Vagina (tissue), 2 donors: ENCODE results near the gene RIGI. TPM values are rescaled to one million over a fixed set of nuclear protein-coding genes. Genes with fewer than 3 reads are reported as not detected.
"Not testable (repeated sequence)": the region's sequence is repeated elsewhere in the genome, so short reads cannot be mapped to it uniquely, and the experiment has no call there.

Source experiments
- DNase-seq, 2 donors: peaks; one replicate each; pipeline ENCODE4 v3.0.0-alpha.2; 2017; ENCODE audit errors: extremely low spot score in 2 of 2
- H3K27ac ChIP-seq: fragments of 200-600 bp; sonication (generic); one replicate; pipeline ENCODE4 v1.5.1; 2019
- H3K27me3 ChIP-seq: fragments of 200-600 bp; sonication (generic); one replicate; pipeline ENCODE4 v1.5.1; 2019
- H3K36me3 ChIP-seq, 2 donors: fragments of 200-600 bp; sonication (generic); one replicate each; pipeline ENCODE4 v1.5.1; 2017 to 2019
- H3K4me1 ChIP-seq: fragments of 200-600 bp; sonication (generic); one replicate; pipeline ENCODE4 v1.5.1; 2019
- H3K4me3 ChIP-seq, 2 donors: fragments of 200-600 bp; sonication (generic); 1 replicate in 1 of 2; 2 replicates in 1 of 2; pipeline ENCODE4 v1.5.1; 2016 to 2019
- H3K9me3 ChIP-seq: fragments of 200-600 bp; sonication (generic); one replicate; pipeline ENCODE4 v1.5.1; 2019
- POLR2A ChIP-seq, 2 donors: fragments of 450-650 bp; IDR thresholded peaks; one replicate each; pipeline ENCODE4 v1.6.1; 2017; ENCODE audit warnings: antibody characterized with exemption in 2 of 2, mild to moderate bottlenecking in 2 of 2, moderate library complexity in 2 of 2
- POLR2AphosphoS5 ChIP-seq, 2 donors: sonication (generic); formaldehyde crosslinking; IDR thresholded peaks; one replicate each; pipeline ENCODE4 v1.9.0; 2017; ENCODE audit warnings: antibody characterized with exemption in 2 of 2, mild to moderate bottlenecking in 2 of 2, low read depth in 1 of 2; ENCODE audit not compliant: insufficient read depth in 1 of 2
- intact Hi-C: fragments of 100-400 bp; cut with DNase I; formaldehyde crosslinking; loops from one replicate; pipeline ENCODE4 v1.15.1; 2023
- total RNA-seq: library from RNA; depleted of rRNA; stranded (reverse); fragments of >200 nt; gene quantifications from one replicate; pipeline ENCODE4 v1.2.3, GENCODE V29; 2016
- TF ChIP-seq, protein P1 (sequence below), 3 experiments: fragments of 450-650 bp in 2 of 3; fragments of 200-600 bp in 1 of 3; sonication (generic) in 1 of 3; IDR thresholded peaks; one replicate each; pipeline ENCODE4 v1.5.1; 2017 to 2019; ENCODE audit warnings: antibody characterized with exemption in 3 of 3, mild to moderate bottlenecking in 2 of 3, moderate library complexity in 2 of 3

RIGI gene
- total RNA-seq, 1 donor from 2014 or later: 11.3 TPM

DNA sequence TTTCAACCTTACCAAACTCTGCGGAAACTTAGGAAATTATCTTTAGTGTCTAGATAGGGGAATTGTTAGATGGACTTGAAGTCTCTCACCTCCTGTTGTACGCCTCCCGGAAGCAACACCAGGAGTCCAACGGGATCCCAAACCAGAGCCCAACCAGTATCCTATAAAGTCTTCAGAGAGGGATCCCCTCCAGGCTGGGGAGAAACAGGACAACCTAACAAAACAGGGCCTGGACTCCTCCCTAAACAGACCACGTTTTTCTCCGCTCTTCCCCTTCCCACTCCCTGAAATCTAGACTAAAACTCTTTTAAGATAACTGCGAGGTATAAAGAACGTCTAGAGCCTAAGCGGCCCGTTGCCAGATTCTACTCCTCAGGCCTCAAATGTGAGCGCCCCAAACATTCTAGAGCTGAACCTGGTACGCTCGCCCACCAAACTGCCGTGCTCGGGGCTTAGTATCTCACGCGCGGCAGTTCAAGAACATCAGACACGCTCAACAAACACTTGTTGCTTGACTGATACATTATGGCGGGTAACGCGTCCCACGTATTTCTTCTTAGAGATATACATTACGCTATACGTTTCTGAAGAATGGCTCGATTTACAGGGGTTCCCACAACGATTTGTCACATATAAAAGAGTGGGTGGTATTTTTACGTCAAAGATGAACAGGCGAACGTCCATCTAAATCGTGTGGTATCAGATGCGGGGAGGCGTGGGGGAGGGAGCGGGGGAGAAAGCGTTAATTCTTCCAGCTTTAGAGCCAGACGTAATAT is 25.5 kb upstream of the RIGI start:
- intact Hi-C loops: no loop called here

GRCh38 chr9:32550562-32551275 is 24.7 kb upstream of the RIGI start:
- peak overlapping the region; percentile 69 to 91 for H3K4me3 ChIP-seq
- peaks cover 45% of the 10 kb centered on the region for H3K4me1 ChIP-seq
- peak overlapping the region; percentile 93 for H3K27ac ChIP-seq
- peak; percentile 87 to 93 for TF ChIP-seq POLR2AphosphoS5 (IDR thresholded peaks at IDR 0.05; ENCODE audit: insufficient read depth in 1 of 2, low read depth in 1 of 2)
- TF ChIP-seq, protein P1, sequence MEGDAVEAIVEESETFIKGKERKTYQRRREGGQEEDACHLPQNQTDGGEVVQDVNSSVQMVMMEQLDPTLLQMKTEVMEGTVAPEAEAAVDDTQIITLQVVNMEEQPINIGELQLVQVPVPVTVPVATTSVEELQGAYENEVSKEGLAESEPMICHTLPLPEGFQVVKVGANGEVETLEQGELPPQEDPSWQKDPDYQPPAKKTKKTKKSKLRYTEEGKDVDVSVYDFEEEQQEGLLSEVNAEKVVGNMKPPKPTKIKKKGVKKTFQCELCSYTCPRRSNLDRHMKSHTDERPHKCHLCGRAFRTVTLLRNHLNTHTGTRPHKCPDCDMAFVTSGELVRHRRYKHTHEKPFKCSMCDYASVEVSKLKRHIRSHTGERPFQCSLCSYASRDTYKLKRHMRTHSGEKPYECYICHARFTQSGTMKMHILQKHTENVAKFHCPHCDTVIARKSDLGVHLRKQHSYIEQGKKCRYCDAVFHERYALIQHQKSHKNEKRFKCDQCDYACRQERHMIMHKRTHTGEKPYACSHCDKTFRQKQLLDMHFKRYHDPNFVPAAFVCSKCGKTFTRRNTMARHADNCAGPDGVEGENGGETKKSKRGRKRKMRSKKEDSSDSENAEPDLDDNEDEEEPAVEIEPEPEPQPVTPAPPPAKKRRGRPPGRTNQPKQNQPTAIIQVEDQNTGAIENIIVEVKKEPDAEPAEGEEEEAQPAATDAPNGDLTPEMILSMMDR (IDR thresholded peaks at IDR 0.05): no peak
- peak in 1 of 2 donors; percentile 49 for TF ChIP-seq POLR2A (IDR thresholded peaks at IDR 0.05)
- no peaks in the 10 kb centered on the region for H3K9me3 ChIP-seq
- peak in 1 of 2 donors; percentile 94 for DNase-seq
- H3K27me3 ChIP-seq: no peaks in the 10 kb centered on the region
- no peaks in the 10 kb centered on the region for H3K36me3 ChIP-seq
- intact Hi-C loops: no loop called here

More for the DNA sequence above, 25.5 kb upstream of the RIGI start:
- Histone ChIP-seq H3K4me1 (peaks cover 38% of the 10 kb centered on the region), H3K27ac (peak overlapping the region; percentile 93), H3K27me3 (no peaks in the 10 kb centered on the region), H3K36me3 (no peaks in the 10 kb centered on the region), H3K4me3 (peak overlapping the region; percentile 69 to 91), H3K9me3 (no peaks in the 10 kb centered on the region)
- no peak for DNase-seq
- peak in 1 of 2 donors; percentile 44 for TF ChIP-seq POLR2AphosphoS5 (IDR thresholded peaks at IDR 0.05; ENCODE audit: insufficient read depth in 1 of 2, low read depth in 1 of 2)
- TF ChIP-seq, protein P1 (IDR thresholded peaks at IDR 0.05): no peak

GRCh38 chr9:32550150-32550561 is 24.2 kb upstream of the RIGI start:
- no peaks in the 10 kb centered on the region for H3K36me3 ChIP-seq
- intact Hi-C loops: no loop called here
- H3K4me3 ChIP-seq: peak overlapping the region; percentile 69 to 91
- peaks cover 49% of the 10 kb centered on the region for H3K4me1 ChIP-seq
- DNase-seq: no peak
- TF ChIP-seq, protein P1 (IDR thresholded peaks at IDR 0.05): no peak
- no peak for TF ChIP-seq POLR2AphosphoS5 (IDR thresholded peaks at IDR 0.05; ENCODE audit: insufficient read depth in 1 of 2, low read depth in 1 of 2)
- no peak for TF ChIP-seq POLR2A (IDR thresholded peaks at IDR 0.05)
- H3K27me3 ChIP-seq: no peaks in the 10 kb centered on the region
- H3K9me3 ChIP-seq: no peaks in the 10 kb centered on the region
- H3K27ac ChIP-seq: peak overlapping the region; percentile 93

DNA sequence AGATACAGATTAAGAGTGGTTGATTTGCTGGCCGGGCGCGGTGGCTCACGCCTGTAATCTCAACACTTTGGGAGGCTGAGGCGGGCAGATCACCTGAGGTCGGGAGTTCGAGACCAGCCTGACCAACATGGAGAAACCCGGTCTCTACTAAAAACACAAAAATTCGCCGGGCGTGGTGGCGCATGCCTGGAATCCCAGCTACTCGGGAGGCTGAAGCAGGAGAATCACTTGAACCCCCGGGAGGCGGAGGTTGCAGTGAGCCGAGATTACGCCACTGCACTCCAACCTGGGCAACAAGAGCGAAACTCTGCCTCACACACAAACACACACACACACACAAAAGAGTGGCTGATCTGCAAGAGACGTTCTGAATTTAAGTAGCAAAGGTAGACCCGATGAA is 22.2 kb upstream of the RIGI start:
- peaks cover 45% of the 10 kb centered on the region for H3K4me1 ChIP-seq
- H3K27ac ChIP-seq, H3K9me3 ChIP-seq, H3K36me3 ChIP-seq, DNase-seq, H3K4me3 ChIP-seq, intact Hi-C loops, H3K27me3 ChIP-seq: not testable (repeated sequence)

DNA sequence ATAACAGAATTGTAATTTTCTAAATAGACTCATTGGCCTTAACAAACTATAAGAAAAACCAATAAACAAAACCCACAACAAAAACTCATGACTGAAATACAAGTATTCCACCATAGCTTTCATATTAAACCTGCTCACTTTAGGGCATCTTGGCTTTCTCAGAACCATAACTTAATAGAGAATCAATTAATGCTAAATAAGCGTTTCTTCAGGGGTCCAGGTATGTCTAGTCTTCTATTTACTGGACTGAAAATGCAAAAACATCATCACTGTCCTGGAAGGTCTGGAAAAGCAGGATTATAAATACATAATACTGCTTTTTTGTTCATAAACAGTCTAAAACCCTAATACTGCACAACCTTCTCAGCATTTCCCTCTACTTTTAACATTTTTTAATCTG is 19.9 kb upstream of the RIGI start:
- Histone ChIP-seq H3K27ac (no peak overlapping the region), H3K9me3 (no peaks in the 10 kb centered on the region), H3K27me3 (no peaks in the 10 kb centered on the region), H3K4me3 (no peak overlapping the region), H3K36me3 (peaks cover 0 to 22% of the 10 kb centered on the region in 2 donors), H3K4me1 (peaks cover 40% of the 10 kb centered on the region)
- DNase-seq: no peak
- TF ChIP-seq, protein P1 (IDR thresholded peaks at IDR 0.05): no peak
- TF ChIP-seq POLR2A (IDR thresholded peaks at IDR 0.05) (no peak), POLR2AphosphoS5 (IDR thresholded peaks at IDR 0.05; ENCODE audit: insufficient read depth in 1 of 2, low read depth in 1 of 2) (no peak)
- intact Hi-C loops: no loop called here
